H9 (cell line): ENCODE data around the gene NDUFV2. TPM values are rescaled to one million over a fixed set of nuclear protein-coding genes. Genes with fewer than 3 reads are reported as not detected.

Experiments used
- DNase-seq: peaks from one replicate; pipeline ENCODE4 v3.0.0-alpha.2; 2017
- H2AFZ ChIP-seq: one replicate; pipeline ENCODE4 v1.6.1; 2013; ENCODE audit warnings: mild to moderate bottlenecking, low read length, control low read depth, moderate library complexity
- H2AK5ac ChIP-seq: 2 replicates; pipeline ENCODE4 v1.6.1; 2013; ENCODE audit warnings: low read length, control low read depth, mixed read lengths; ENCODE audit not compliant: insufficient read length
- H2BK120ac ChIP-seq: one replicate; pipeline ENCODE4 v1.6.1; 2013; ENCODE audit warnings: low read depth, mild to moderate bottlenecking, low read length, control low read depth, inconsistent platforms; ENCODE audit not compliant: poor library complexity, severe bottlenecking
- H2BK12ac ChIP-seq: 2 replicates; pipeline ENCODE4 v1.6.1; 2013; ENCODE audit warnings: low read length, control low read depth, mixed read lengths, low read depth; ENCODE audit not compliant: insufficient read length
- H2BK15ac ChIP-seq: 2 replicates; pipeline ENCODE4 v1.6.1; 2013; ENCODE audit warnings: low read depth, low read length, control low read depth
- H2BK20ac ChIP-seq: one replicate; pipeline ENCODE4 v1.6.1; 2013; ENCODE audit warnings: low read depth, mild to moderate bottlenecking, low read length, control low read depth, inconsistent platforms; ENCODE audit not compliant: poor library complexity, severe bottlenecking
- H2BK5ac ChIP-seq: 2 replicates; pipeline ENCODE4 v1.6.1; 2013; ENCODE audit warnings: low read length, control low read depth, mixed read lengths; ENCODE audit not compliant: insufficient read length
- H3K14ac ChIP-seq: 2 replicates; pipeline ENCODE4 v1.6.1; 2013; ENCODE audit warnings: low read length, control low read depth; ENCODE audit not compliant: insufficient read depth
- H3K18ac ChIP-seq: 2 replicates; pipeline ENCODE4 v1.6.1; 2013; ENCODE audit warnings: low read depth, mild to moderate bottlenecking, mixed read lengths, low read length, control low read depth; ENCODE audit not compliant: insufficient read length
- H3K23ac ChIP-seq: 2 replicates; pipeline ENCODE4 v1.6.1; 2013; ENCODE audit warnings: low read length, control low read depth, mixed read lengths, low read depth; ENCODE audit not compliant: insufficient read length
- H3K23me2 ChIP-seq: 2 replicates; pipeline ENCODE4 v1.6.1; 2013; ENCODE audit warnings: low read depth, mild to moderate bottlenecking, mixed read lengths, low read length, control low read depth; ENCODE audit not compliant: insufficient read length, poor library complexity, severe bottlenecking
- H3K27ac ChIP-seq: 2 replicates; pipeline ENCODE4 v1.5.1; 2013; ENCODE audit warnings: low read length, control low read depth, mixed read lengths, low read depth; ENCODE audit not compliant: insufficient read length
- H3K27me3 ChIP-seq: 2 replicates; pipeline ENCODE4 v1.6.1; 2013; ENCODE audit warnings: low read length, control low read depth, inconsistent platforms; ENCODE audit not compliant: insufficient read depth
- H3K4ac ChIP-seq: 2 replicates; pipeline ENCODE4 v1.6.1; 2013; ENCODE audit warnings: low read depth, mild to moderate bottlenecking, control low read depth, inconsistent platforms, low read length, moderate library complexity
- H3K4me1 ChIP-seq: 2 replicates; pipeline ENCODE4 v1.6.1; 2013; ENCODE audit warnings: low read length, control low read depth, inconsistent platforms; ENCODE audit not compliant: insufficient read depth
- H3K4me2 ChIP-seq: 2 replicates; pipeline ENCODE4 v1.6.1; 2013; ENCODE audit warnings: low read length, control low read depth, mixed read lengths; ENCODE audit not compliant: insufficient read length, insufficient read depth
- H3K56ac ChIP-seq: 2 replicates; pipeline ENCODE4 v1.6.1; 2013; ENCODE audit warnings: low read depth, mild to moderate bottlenecking, mixed read lengths, low read length, control low read depth; ENCODE audit not compliant: insufficient read length
- H3K79me1 ChIP-seq: 2 replicates; pipeline ENCODE4 v1.6.1; 2013; ENCODE audit warnings: low read depth, mild to moderate bottlenecking, moderate library complexity, low read length, control low read depth, inconsistent platforms; ENCODE audit not compliant: insufficient read depth, poor library complexity, severe bottlenecking
- H3K79me2 ChIP-seq: 2 replicates; pipeline ENCODE4 v1.6.1; 2013; ENCODE audit warnings: low read length, control low read depth, inconsistent platforms; ENCODE audit not compliant: insufficient read depth
- H3K9ac ChIP-seq: 2 replicates; pipeline ENCODE4 v1.6.1; 2013; ENCODE audit warnings: low read length, control low read depth, mixed read lengths; ENCODE audit not compliant: insufficient read length; ENCODE audit errors: extremely low read depth
- H3K9me3 ChIP-seq: one replicate; pipeline ENCODE4 v1.6.1; 2013; ENCODE audit warnings: low read depth, low read length, inconsistent platforms; ENCODE audit not compliant: control insufficient read depth
- H3T11ph ChIP-seq: one replicate; pipeline ENCODE4 v1.6.1; 2013; ENCODE audit warnings: mild to moderate bottlenecking, low read length, control low read depth, inconsistent platforms
- H4K20me1 ChIP-seq: one replicate; pipeline ENCODE4 v1.6.1; 2013; ENCODE audit not compliant: control insufficient read depth, insufficient read length, insufficient read depth
- H4K5ac ChIP-seq: 2 replicates; pipeline ENCODE4 v1.6.1; 2013; ENCODE audit warnings: low read depth, mild to moderate bottlenecking, mixed read lengths, low read length, control low read depth; ENCODE audit not compliant: insufficient read length
- H4K8ac ChIP-seq: replicated peaks from 2 replicates; pipeline ENCODE4 v1.6.1; 2013; ENCODE audit warnings: low read length, control low read depth, mixed read lengths, low read depth; ENCODE audit not compliant: insufficient read length
- H4K91ac ChIP-seq: 2 replicates; pipeline ENCODE4 v1.6.1; 2013; ENCODE audit warnings: low read depth, mild to moderate bottlenecking, moderate library complexity, mixed read lengths, low read length, control low read depth; ENCODE audit not compliant: insufficient read length
- H3K27ac Mint-ChIP-seq, 3 experiments: 2 replicates in 2 of 3; 3 replicates in 1 of 3; pipeline ENCODE4 v1.8.0; 2020 to 2021; ENCODE audit warnings: mixed read lengths in 3 of 3, mild to moderate bottlenecking in 1 of 3, moderate library complexity in 1 of 3
- H3K27me3 Mint-ChIP-seq: 2 replicates; pipeline ENCODE4 v1.8.0; 2021; ENCODE audit warnings: low read depth, mild to moderate bottlenecking, moderate library complexity, mixed read lengths
- H3K36me3 Mint-ChIP-seq, 3 experiments: 2 replicates in 2 of 3; 3 replicates in 1 of 3; pipeline ENCODE4 v1.8.0; 2020 to 2021; ENCODE audit warnings: low read depth in 3 of 3, mixed read lengths in 3 of 3; ENCODE audit not compliant: insufficient read depth in 1 of 3
- H3K4me1 Mint-ChIP-seq, 2 experiments: 2 replicates each; pipeline ENCODE4 v1.8.0; 2020; ENCODE audit warnings: mixed read lengths in 2 of 2
- H3K4me3 Mint-ChIP-seq, 2 experiments: 2 replicates in 1 of 2; 3 replicates in 1 of 2; pipeline ENCODE4 v1.8.0; 2020 to 2021; ENCODE audit warnings: mild to moderate bottlenecking in 2 of 2, mixed read lengths in 2 of 2, moderate library complexity in 1 of 2
- H3K9me3 Mint-ChIP-seq, 2 experiments: 2 replicates in 1 of 2; 3 replicates in 1 of 2; pipeline ENCODE4 v1.8.0; 2020; ENCODE audit warnings: mild to moderate bottlenecking in 2 of 2, mixed read lengths in 2 of 2, moderate library complexity in 1 of 2
- CTCF ChIP-seq: fragments of 200-600 bp; sonication (generic); conservative IDR thresholded peaks from 3 replicates; pipeline ENCODE4 v1.8.0; 2021; ENCODE audit warnings: antibody characterized with exemption, mild to moderate bottlenecking
- WGBS: extraction: QIAGEN DNeasy Blood & Tissue Kit; methylation state at CpG from one replicate; pipeline ENCODE4 v1.1.7; 2013; ENCODE audit warnings: missing lambda C conversion rate, low lambda C conversion rate, mixed read lengths; ENCODE audit not compliant: insufficient read length; ENCODE audit errors: extremely low coverage; 5-methylcytosine and 5-hydroxymethylcytosine counted together
- total RNA-seq: library from RNA; stranded (reverse); gene quantifications from 2 replicates; pipeline ENCODE4 v1.2.1, GENCODE V29; 2021

Gene NDUFV2
- total RNA-seq, 1 experiment from 2014 or later, result 206 TPM

GRCh38 chr18:9062418-9062751 lies 40.1 kb upstream of the NDUFV2 start:
- Histone ChIP-seq H3K18ac (no peak overlapping the region), H2BK20ac (no peak overlapping the region), H2AFZ (no peak overlapping the region), H2BK5ac (no peak overlapping the region), H3K56ac (no peak overlapping the region), H3K27me3 (no peaks in the 10 kb centered on the region), H4K8ac (no peak overlapping the region), H3T11ph (no peak overlapping the region), H3K9me3 (no peaks in the 10 kb centered on the region), H3K23me2 (no peaks in the 10 kb centered on the region), H2BK15ac (no peak overlapping the region), H4K5ac (no peak overlapping the region), H4K91ac (no peak overlapping the region), H2AK5ac (no peak overlapping the region), H3K4me2 (no peak overlapping the region), H3K27ac (no peak overlapping the region), H3K4ac (no peak overlapping the region), H3K9ac (no peak overlapping the region), H3K23ac (no peak overlapping the region), H3K79me2 (no peaks in the 10 kb centered on the region), H3K4me1 (no peaks in the 10 kb centered on the region), H2BK120ac (no peak overlapping the region), H3K79me1 (no peaks in the 10 kb centered on the region), H4K20me1 (no peaks in the 10 kb centered on the region), H3K14ac (no peak overlapping the region), H2BK12ac (no peak overlapping the region)
- Mint-ChIP-seq H3K9me3 (no peaks in the 10 kb centered on the region), H3K27ac (no peak overlapping the region), H3K4me3 (no peak overlapping the region), H3K36me3 (no peaks in the 10 kb centered on the region), H3K4me1 (0 out of 4 replicates have a peak, but pooled peaks cover 0 to 2% of the 10 kb centered on the region in 2 experiments), H3K27me3 (no peaks in the 10 kb centered on the region)
- TF ChIP-seq CTCF, result no peak
- no CpG with 5 or more reads among the region's 2 CpGs for WGBS
- no peak for DNase-seq
